GM12891 (cell line): ENCODE results near the gene CSNK1G3.

ENCODE experiments used
- POLR2A ChIP-seq: IDR thresholded peaks from 2 replicates; pipeline ENCODE4 v1.6.1; 2011; ENCODE audit warnings: low read depth, low read length, control low read depth
- POLR2AphosphoS5 ChIP-seq: IDR thresholded peaks from 2 replicates; pipeline ENCODE4 v1.6.1; 2011; ENCODE audit warnings: low read depth, low read length, control low read depth
- POU2F2 ChIP-seq: IDR thresholded peaks from 2 replicates; pipeline ENCODE4 v1.6.1; 2011; ENCODE audit warnings: low read depth, mild to moderate bottlenecking, control low read depth, low read length, moderate library complexity

- TF ChIP-seq POU2F2 (no peak), POLR2A (no peak), POLR2AphosphoS5 (no peak)
Observed at GRCh38 chr5:123636006-123636405, 124.0 kb downstream of the CSNK1G3 start.
